ENCODE results near the gene SSC5D. TPM values are rescaled to one million over a fixed set of nuclear protein-coding genes. Genes with fewer than 3 reads are reported as not detected.

Gene SSC5D
- total and polyA plus RNA-seq, 10 of the 15 experiments (the other 5 are each of a cell fraction or from before 2014, with no cell fraction given): 0.03 to 0.13 (median 0.05) TPM; not detected in 4

DNA sequence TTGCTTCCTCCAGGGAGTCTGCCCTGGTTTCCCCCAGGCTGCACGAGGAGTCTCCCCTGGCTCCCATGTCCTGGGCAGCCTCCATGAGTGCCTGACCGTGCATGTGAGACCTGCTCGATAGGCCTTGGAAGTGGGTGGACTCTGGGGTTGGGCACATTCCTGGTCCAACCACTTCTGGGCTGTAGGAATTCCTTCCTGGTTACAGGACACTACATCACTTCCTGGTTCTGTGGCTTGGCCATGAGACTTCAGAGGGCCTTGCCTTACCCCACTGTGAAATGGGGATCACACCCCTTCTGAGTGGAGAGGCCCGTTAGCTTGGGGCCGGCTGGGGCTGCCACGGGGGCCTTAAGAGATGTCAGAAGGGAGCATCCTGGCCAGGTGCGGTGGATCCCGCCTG is 15.8 kb upstream of the SSC5D start:
- in situ Hi-C loops (cut with MboI) (no loop called here), intact Hi-C loops (cut with micrococcal nuclease; ENCODE audit: unreplicated experiment) (no loop called here)
- RAD21 ChIA-PET (ENCODE audit: unreplicated experiment): no interaction called here
- FAIRE-seq (no peak), DNase-seq (ENCODE audit: low read depth, low spot score) (no peak), ATAC-seq (no peak)
- BruUV-seq (replicated peaks): no TSS peak
- Histone ChIP-seq H3K27ac (ENCODE audit: control insufficient read depth, insufficient read depth) (no peak overlapping the region), H3K27me3 (replicated peaks in 1 of 2; ENCODE audit: control insufficient read depth in 2 of 2, insufficient read depth in 2 of 2, low read length in 1 of 2) (no peaks in the 10 kb centered on the region), H3K9ac (ENCODE audit: control insufficient read depth, insufficient read depth, low read length) (no peak overlapping the region), H4K20me1 (ENCODE audit: control insufficient read depth, insufficient read depth) (no peaks in the 10 kb centered on the region), H3K4me2 (ENCODE audit: control insufficient read depth, insufficient read depth) (no peak overlapping the region), H3K4me3 (no peak overlapping the region), H3K36me3 (ENCODE audit: control insufficient read depth in 2 of 2, insufficient read depth in 2 of 2, low read length in 1 of 2) (no peaks in the 10 kb centered on the region), H3K79me2 (ENCODE audit: control insufficient read depth, insufficient read depth, low read length) (no peaks in the 10 kb centered on the region; the same call in 1 of the 2 replicates), H3K4me1 (ENCODE audit: control insufficient read depth, insufficient read depth, low read length) (peaks cover 4% of the 10 kb centered on the region; the same call in 1 of the 2 replicates), H2AFZ (ENCODE audit: control insufficient read depth, low read depth, low read length) (no peak overlapping the region), H3K9me3 (replicated peaks; ENCODE audit: control insufficient read depth, insufficient read depth, low read length) (no peaks in the 10 kb centered on the region)
- TF ChIP-seq HDGF (IDR thresholded peaks at IDR 0.05) (no peak), SMAD1 (IDR thresholded peaks at IDR 0.05; ENCODE audit: low read depth, partially characterized antibody) (no peak), CREM (IDR thresholded peaks at IDR 0.05; ENCODE audit: low read depth) (no peak)
- TF ChIP-seq, protein P1, sequence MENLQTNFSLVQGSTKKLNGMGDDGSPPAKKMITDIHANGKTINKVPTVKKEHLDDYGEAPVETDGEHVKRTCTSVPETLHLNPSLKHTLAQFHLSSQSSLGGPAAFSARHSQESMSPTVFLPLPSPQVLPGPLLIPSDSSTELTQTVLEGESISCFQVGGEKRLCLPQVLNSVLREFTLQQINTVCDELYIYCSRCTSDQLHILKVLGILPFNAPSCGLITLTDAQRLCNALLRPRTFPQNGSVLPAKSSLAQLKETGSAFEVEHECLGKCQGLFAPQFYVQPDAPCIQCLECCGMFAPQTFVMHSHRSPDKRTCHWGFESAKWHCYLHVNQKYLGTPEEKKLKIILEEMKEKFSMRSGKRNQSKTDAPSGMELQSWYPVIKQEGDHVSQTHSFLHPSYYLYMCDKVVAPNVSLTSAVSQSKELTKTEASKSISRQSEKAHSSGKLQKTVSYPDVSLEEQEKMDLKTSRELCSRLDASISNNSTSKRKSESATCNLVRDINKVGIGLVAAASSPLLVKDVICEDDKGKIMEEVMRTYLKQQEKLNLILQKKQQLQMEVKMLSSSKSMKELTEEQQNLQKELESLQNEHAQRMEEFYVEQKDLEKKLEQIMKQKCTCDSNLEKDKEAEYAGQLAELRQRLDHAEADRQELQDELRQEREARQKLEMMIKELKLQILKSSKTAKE (IDR thresholded peaks at IDR 0.05; ENCODE audit: low read depth, poor library complexity, severe bottlenecking): no peak
- SMC1A ChIA-PET (ENCODE audit: uncharacterized antibody, unreplicated experiment): interaction anchor here (1.1 kb wide), 1 partner anchor 31 kb away, joined by 3 read pairs; no protein-coding TSS in a partner anchor
- POLR2A ChIA-PET: no interaction called here
- WGBS (ENCODE audit: insufficient coverage, insufficient replicate concordance, low lambda C conversion rate, missing lambda C conversion rate): 66% methylated on average over 8 of the region's 8 CpGs
- CTCF ChIA-PET: no interaction called here

All from GM12878 (cell line).